IPS-15b (cell line): ENCODE data around the gene SOD3.

ENCODE experiments used
- H3K27me3 ChIP-seq: one replicate; pipeline ENCODE4 v1.6.1; 2013; ENCODE audit warnings: low read length; ENCODE audit not compliant: control insufficient read depth, insufficient read depth
- H3K36me3 ChIP-seq: one replicate; pipeline ENCODE4 v1.6.1; 2013; ENCODE audit warnings: low read length; ENCODE audit not compliant: control insufficient read depth, insufficient read depth
- H3K4me1 ChIP-seq: one replicate; pipeline ENCODE4 v1.6.1; 2013; ENCODE audit warnings: mild to moderate bottlenecking, low read length; ENCODE audit not compliant: control insufficient read depth, insufficient read depth
- H3K4me3 ChIP-seq: one replicate; pipeline ENCODE4 v1.5.1; 2013; ENCODE audit warnings: low read depth, low read length
- H3K9ac ChIP-seq: one replicate; pipeline ENCODE4 v1.6.1; 2013; ENCODE audit warnings: low read depth, mild to moderate bottlenecking, low read length
- H3K9me3 ChIP-seq: one replicate; pipeline ENCODE4 v1.6.1; 2013; ENCODE audit warnings: mild to moderate bottlenecking, low read length; ENCODE audit not compliant: control insufficient read depth, insufficient read depth

SOD3 gene

GRCh38 chr4:24768006-24768405 lies 27.4 kb upstream of the SOD3 start:
- H3K9ac ChIP-seq: no peak overlapping the region
- no peaks in the 10 kb centered on the region for H3K9me3 ChIP-seq
- no peaks in the 10 kb centered on the region for H3K36me3 ChIP-seq
- no peak overlapping the region for H3K4me3 ChIP-seq
- no peaks in the 10 kb centered on the region for H3K27me3 ChIP-seq
- H3K4me1 ChIP-seq: peaks cover 8% of the 10 kb centered on the region

DNA sequence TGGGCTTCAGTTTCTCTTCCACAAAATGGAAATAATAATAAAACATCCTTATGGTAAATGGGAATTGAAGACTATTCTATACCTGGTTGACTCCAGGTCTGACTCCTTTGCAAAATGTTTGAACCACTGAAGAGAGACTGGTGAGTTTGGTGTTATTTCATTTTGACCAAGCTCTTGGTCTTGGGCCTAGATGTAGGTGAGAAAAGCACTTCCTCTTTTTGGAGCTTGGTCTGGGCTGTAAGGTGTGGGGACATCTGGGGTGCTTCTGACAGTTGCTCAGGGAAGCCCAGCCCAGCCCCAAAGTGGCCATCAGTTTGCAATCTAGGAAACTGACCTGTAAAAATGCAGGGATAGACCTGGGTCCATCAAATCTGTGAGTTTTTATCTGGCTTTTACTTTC lies 26.8 kb upstream of the SOD3 start:
- H3K36me3 ChIP-seq: no peaks in the 10 kb centered on the region
- H3K27me3 ChIP-seq: no peaks in the 10 kb centered on the region
- peaks cover 8% of the 10 kb centered on the region for H3K4me1 ChIP-seq
- H3K4me3 ChIP-seq: no peak overlapping the region
- no peaks in the 10 kb centered on the region for H3K9me3 ChIP-seq
- no peak overlapping the region for H3K9ac ChIP-seq

GRCh38 chr4:24769571-24769970 lies 25.8 kb upstream of the SOD3 start:
- H3K9ac ChIP-seq: no peak overlapping the region
- no peaks in the 10 kb centered on the region for H3K36me3 ChIP-seq
- no peak overlapping the region for H3K4me3 ChIP-seq
- peaks cover 8% of the 10 kb centered on the region for H3K4me1 ChIP-seq
- H3K27me3 ChIP-seq: no peaks in the 10 kb centered on the region
- no peaks in the 10 kb centered on the region for H3K9me3 ChIP-seq

DNA sequence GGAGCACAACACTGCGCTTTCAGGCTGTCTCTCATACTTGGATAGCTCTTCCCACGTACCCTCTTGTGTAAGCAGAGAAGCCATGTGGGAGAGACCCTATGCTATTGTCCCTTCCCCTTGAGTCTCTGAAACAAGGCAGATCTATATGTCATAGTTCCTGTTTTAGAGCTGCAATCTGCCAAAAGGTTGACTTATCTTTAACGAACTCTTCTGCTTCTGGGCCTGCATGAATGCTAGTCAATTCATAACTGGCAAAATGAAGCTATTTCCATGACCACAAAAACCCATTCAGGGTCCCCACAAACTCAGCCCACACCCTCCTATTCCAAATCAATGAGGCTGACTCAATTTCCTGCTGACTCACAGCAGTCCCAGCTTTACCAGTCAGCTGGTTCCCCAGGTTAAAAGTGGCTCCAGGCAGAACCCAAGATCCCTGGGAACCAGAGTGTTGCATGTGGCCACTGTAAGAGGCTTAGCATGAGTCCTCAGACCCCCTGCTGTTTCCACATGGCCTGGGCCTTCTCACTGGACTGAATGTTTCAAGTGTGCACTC lies 25.3 kb upstream of the SOD3 start:
- Histone ChIP-seq H3K4me1 (peaks cover 8% of the 10 kb centered on the region), H3K9ac (no peak overlapping the region), H3K4me3 (no peak overlapping the region)

DNA sequence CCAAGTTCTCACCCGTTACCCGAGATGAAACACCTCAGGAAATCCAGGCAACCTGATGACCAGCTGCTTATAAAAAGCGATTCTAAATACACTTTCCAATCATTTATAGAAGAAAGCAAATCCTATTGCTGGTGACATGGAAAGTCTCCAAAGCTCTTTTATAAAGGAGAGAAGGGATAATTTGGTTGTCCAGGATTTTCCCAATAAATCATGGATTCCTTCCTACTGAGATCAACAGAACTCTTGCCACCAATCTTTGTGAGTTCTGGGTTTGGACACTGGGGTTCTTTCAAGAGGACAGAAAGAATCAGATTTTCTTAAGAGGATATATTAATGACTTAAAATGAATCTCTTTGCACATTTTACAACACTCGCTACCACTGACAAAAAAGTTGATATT lies 24.7 kb upstream of the SOD3 start:
- no peak overlapping the region for H3K9ac ChIP-seq
- H3K9me3 ChIP-seq: no peaks in the 10 kb centered on the region
- H3K4me3 ChIP-seq: no peak overlapping the region

More for the DNA sequence above, 25.3 kb upstream of the SOD3 start:
- no peaks in the 10 kb centered on the region for H3K27me3 ChIP-seq
- H3K9me3 ChIP-seq: no peaks in the 10 kb centered on the region
- no peaks in the 10 kb centered on the region for H3K36me3 ChIP-seq

DNA sequence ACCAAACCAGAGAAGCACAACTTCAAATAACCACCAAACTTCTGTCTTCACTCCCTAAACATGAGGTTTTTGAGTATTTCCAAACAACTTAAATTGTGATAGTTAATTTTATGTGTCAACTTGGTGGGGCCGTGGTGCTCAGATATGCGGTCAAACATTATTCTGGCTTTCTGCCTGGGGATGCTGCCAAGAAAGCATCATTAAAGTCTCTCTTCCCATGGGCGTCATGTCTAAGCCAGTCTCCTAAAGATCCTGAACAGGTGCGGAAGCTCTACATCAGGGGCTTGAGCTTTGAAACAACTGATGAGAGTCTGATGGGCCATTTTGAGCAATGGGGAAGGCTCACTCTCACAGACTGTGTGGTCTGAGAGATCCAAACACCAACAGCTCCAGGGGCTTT lies 24.1 kb upstream of the SOD3 start:
- Histone ChIP-seq H3K4me1 (peaks cover 8% of the 10 kb centered on the region), H3K36me3 (no peaks in the 10 kb centered on the region), H3K9me3 (no peaks in the 10 kb centered on the region), H3K4me3 (no peak overlapping the region), H3K27me3 (no peaks in the 10 kb centered on the region), H3K9ac (no peak overlapping the region)

More for the DNA sequence above, 24.7 kb upstream of the SOD3 start:
- Histone ChIP-seq H3K4me1 (peaks cover 8% of the 10 kb centered on the region), H3K36me3 (no peaks in the 10 kb centered on the region), H3K27me3 (no peaks in the 10 kb centered on the region)

GRCh38 chr4:24772061-24772705 lies 23.2 kb upstream of the SOD3 start:
- no peak overlapping the region for H3K4me3 ChIP-seq
- H3K36me3 ChIP-seq: no peaks in the 10 kb centered on the region
- H3K27me3 ChIP-seq: no peaks in the 10 kb centered on the region
- peaks cover 8% of the 10 kb centered on the region for H3K4me1 ChIP-seq
- no peaks in the 10 kb centered on the region for H3K9me3 ChIP-seq
- no peak overlapping the region for H3K9ac ChIP-seq

- Histone ChIP-seq H3K36me3 (no peaks in the 10 kb centered on the region), H3K9me3 (no peaks in the 10 kb centered on the region), H3K27me3 (no peaks in the 10 kb centered on the region), H3K9ac (no peak overlapping the region), H3K4me1 (peaks cover 8% of the 10 kb centered on the region), H3K4me3 (no peak overlapping the region)
Measured at GRCh38 chr4:24772952-24773351, 22.4 kb upstream of the SOD3 start.

GRCh38 chr4:24774452-24774851 lies 20.9 kb upstream of the SOD3 start:
- no peaks in the 10 kb centered on the region for H3K36me3 ChIP-seq
- H3K27me3 ChIP-seq: no peaks in the 10 kb centered on the region
- H3K4me3 ChIP-seq: no peak overlapping the region
- no peaks in the 10 kb centered on the region for H3K9me3 ChIP-seq
- peaks cover 4% of the 10 kb centered on the region for H3K4me1 ChIP-seq
- no peak overlapping the region for H3K9ac ChIP-seq

DNA sequence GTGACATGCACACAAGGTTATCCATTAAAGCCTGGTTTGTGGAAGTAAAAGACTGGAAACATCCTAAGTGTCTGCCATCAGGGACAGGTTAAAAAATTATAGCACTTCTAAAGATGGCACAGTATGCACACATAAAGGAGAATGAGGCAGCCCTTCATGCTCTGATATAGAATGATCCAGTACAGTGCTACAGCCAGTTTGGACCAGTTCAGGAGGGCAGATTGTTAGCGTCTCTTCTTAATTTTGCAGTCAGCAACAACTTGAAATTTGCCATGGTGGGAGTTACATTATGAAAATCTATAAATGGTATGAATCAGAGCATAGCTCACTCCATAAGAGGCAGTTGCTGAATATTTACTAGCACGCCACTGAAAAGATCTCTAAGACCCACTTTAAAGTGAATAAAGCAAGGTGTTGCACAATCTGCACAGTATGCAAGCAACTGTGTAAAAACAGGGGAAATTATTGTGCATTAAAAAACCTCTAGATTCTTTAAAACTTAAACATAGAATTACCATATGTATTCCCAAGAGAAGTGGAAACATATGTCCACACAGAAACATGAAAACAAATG lies 20.3 kb upstream of the SOD3 start:
- Histone ChIP-seq H3K27me3 (no peaks in the 10 kb centered on the region), H3K36me3 (no peaks in the 10 kb centered on the region), H3K4me1 (peaks cover 3% of the 10 kb centered on the region), H3K9me3 (no peaks in the 10 kb centered on the region), H3K4me3 (no peak overlapping the region), H3K9ac (no peak overlapping the region)

DNA sequence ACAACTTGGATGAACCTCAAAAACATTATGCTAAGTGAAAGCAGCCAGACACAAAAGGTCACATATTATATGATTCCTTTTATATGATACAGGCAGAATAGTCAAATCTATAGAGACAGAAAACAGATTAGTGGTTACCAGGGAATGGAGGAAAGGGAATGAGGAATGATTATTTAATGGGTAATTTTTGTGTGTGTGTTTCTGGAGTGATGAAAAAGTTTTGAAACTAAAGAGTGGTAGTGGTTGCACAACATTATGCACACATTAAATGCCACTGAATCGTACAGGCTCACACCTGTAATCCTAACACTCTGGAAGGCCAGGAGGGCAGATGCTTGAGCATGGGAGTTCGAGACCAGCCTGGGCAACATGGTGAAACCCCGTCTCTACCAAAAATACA lies 19.6 kb upstream of the SOD3 start:
- Histone ChIP-seq H3K36me3 (no peaks in the 10 kb centered on the region), H3K4me3 (no peak overlapping the region), H3K4me1 (no peaks in the 10 kb centered on the region), H3K9ac (no peak overlapping the region), H3K27me3 (no peaks in the 10 kb centered on the region), H3K9me3 (no peaks in the 10 kb centered on the region)
